Parathyroid adenoma (tissue), 2 donors: Measurements from ENCODE around the gene CDH12.

ENCODE experiments used
- H2AFZ ChIP-seq: fragments of 300-600 bp; sonication (generic); one replicate; pipeline ENCODE4 v1.7.0; 2017; ENCODE audit warnings: antibody characterized with exemption, mild to moderate bottlenecking
- H3K27ac ChIP-seq: fragments of 300-600 bp; sonication (generic); one replicate; pipeline ENCODE4 v1.7.0; 2017
- H3K27me3 ChIP-seq: fragments of 300-600 bp; sonication (generic); one replicate; pipeline ENCODE4 v1.7.0; 2017; ENCODE audit warnings: low read length; ENCODE audit not compliant: control insufficient read depth, insufficient read depth
- H3K36me3 ChIP-seq: fragments of 300-600 bp; sonication (generic); one replicate; pipeline ENCODE4 v1.7.0; 2017; ENCODE audit warnings: low read length; ENCODE audit not compliant: control insufficient read depth, insufficient read depth
- H3K4me1 ChIP-seq: fragments of 300-600 bp; sonication (generic); one replicate; pipeline ENCODE4 v1.7.0; 2017; ENCODE audit warnings: control low read depth
- H3K4me2 ChIP-seq: fragments of 300-600 bp; sonication (generic); one replicate; pipeline ENCODE4 v1.7.0; 2017; ENCODE audit warnings: low read length
- H3K4me3 ChIP-seq: fragments of 300-600 bp; sonication (generic); one replicate; pipeline ENCODE4 v1.7.0; 2017; ENCODE audit warnings: low read depth, low read length
- H3K79me2 ChIP-seq: fragments of 300-600 bp; sonication (generic); one replicate; pipeline ENCODE4 v1.7.0; 2017; ENCODE audit warnings: control low read depth
- H3K9ac ChIP-seq: fragments of 300-600 bp; sonication (generic); one replicate; pipeline ENCODE4 v1.7.0; 2017; ENCODE audit warnings: mild to moderate bottlenecking
- H3K9me3 ChIP-seq: fragments of 300-600 bp; sonication (generic); one replicate; pipeline ENCODE4 v1.7.0; 2017; ENCODE audit warnings: low read length; ENCODE audit not compliant: control insufficient read depth
- CTCF ChIP-seq: fragments of 300-600 bp; sonication (generic); IDR thresholded peaks from one replicate; pipeline ENCODE4 v1.7.0; 2017; ENCODE audit warnings: antibody characterized with exemption, mild to moderate bottlenecking
- donor health status: primary hyperparathyroidism.

CDH12 gene

GRCh38 chr5:22649074-22649473 is 204.1 kb downstream of the CDH12 start:
- H3K27ac ChIP-seq: no peak overlapping the region
- no peak overlapping the region for H3K4me3 ChIP-seq
- no peaks in the 10 kb centered on the region for H3K79me2 ChIP-seq
- no peaks in the 10 kb centered on the region for H3K36me3 ChIP-seq
- no peaks in the 10 kb centered on the region for H3K4me1 ChIP-seq
- TF ChIP-seq CTCF: no peak
- H3K4me2 ChIP-seq: no peak overlapping the region
- no peak overlapping the region for H2AFZ ChIP-seq
- H3K27me3 ChIP-seq: no peaks in the 10 kb centered on the region
- no peak overlapping the region for H3K9ac ChIP-seq
- H3K9me3 ChIP-seq: no peaks in the 10 kb centered on the region

- Histone ChIP-seq H3K9me3 (no peaks in the 10 kb centered on the region), H2AFZ (no peak overlapping the region), H3K4me1 (no peaks in the 10 kb centered on the region), H3K9ac (no peak overlapping the region), H3K27ac (no peak overlapping the region), H3K27me3 (no peaks in the 10 kb centered on the region), H3K36me3 (no peaks in the 10 kb centered on the region), H3K79me2 (no peaks in the 10 kb centered on the region), H3K4me3 (no peak overlapping the region), H3K4me2 (no peak overlapping the region)
- no peak for TF ChIP-seq CTCF
Measured at GRCh38 chr5:22644859-22645258, 208.3 kb downstream of the CDH12 start.

GRCh38 chr5:22643356-22643755 is 209.8 kb downstream of the CDH12 start:
- Histone ChIP-seq H3K4me1 (no peaks in the 10 kb centered on the region), H3K4me2 (no peak overlapping the region), H3K9me3 (no peaks in the 10 kb centered on the region), H3K27me3 (no peaks in the 10 kb centered on the region), H3K79me2 (no peaks in the 10 kb centered on the region), H2AFZ (no peak overlapping the region), H3K36me3 (no peaks in the 10 kb centered on the region), H3K27ac (no peak overlapping the region), H3K9ac (no peak overlapping the region), H3K4me3 (no peak overlapping the region)
- TF ChIP-seq CTCF: no peak

GRCh38 chr5:22631683-22632082 is 221.5 kb downstream of the CDH12 start:
- TF ChIP-seq CTCF: no peak
- Histone ChIP-seq H3K27me3 (no peaks in the 10 kb centered on the region), H3K27ac (no peak overlapping the region), H3K9me3 (no peaks in the 10 kb centered on the region), H3K79me2 (no peaks in the 10 kb centered on the region), H3K4me2 (no peak overlapping the region), H2AFZ (no peak overlapping the region), H3K4me1 (no peaks in the 10 kb centered on the region), H3K36me3 (peaks cover 3% of the 10 kb centered on the region), H3K4me3 (no peak overlapping the region), H3K9ac (no peak overlapping the region)

- Histone ChIP-seq H3K4me3 (no peak overlapping the region), H3K9ac (no peak overlapping the region), H3K4me1 (no peaks in the 10 kb centered on the region), H3K36me3 (peaks cover 3% of the 10 kb centered on the region), H3K9me3 (no peaks in the 10 kb centered on the region), H3K27ac (no peak overlapping the region), H3K27me3 (no peaks in the 10 kb centered on the region), H2AFZ (no peak overlapping the region), H3K4me2 (no peak overlapping the region), H3K79me2 (no peaks in the 10 kb centered on the region)
- no peak for TF ChIP-seq CTCF
Measured at GRCh38 chr5:22627029-22627428, 226.1 kb downstream of the CDH12 start.
